ENCODE results near the gene TAOK3.

DNA sequence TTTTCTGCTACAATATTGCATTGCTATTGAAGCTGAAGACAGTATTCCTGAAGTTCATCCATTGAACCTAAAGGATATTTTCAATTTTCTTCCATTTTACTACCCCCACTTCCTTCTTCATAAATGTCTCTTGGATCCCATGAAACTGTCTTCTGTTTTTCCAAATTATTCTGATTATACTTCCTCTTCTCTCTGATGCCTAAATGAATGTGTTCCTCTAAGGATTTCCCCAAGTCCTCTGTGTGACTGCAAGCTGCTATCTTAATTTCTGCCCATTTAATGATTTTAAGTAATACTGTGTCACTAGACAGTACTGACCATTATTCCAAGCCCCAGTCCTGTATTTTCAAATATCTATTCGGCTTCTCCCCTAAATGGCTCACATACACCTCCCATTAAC, 102.9 kb downstream of the TAOK3 start:
- TF ChIP-seq POLR2AphosphoS5 (IDR thresholded peaks at IDR 0.05; ENCODE audit: borderline replicate concordance, low read depth, low read length), result no peak
- TF ChIP-seq EZH2 (IDR thresholded peaks at IDR 0.05), result no peak
